HG03558 (cell line): ENCODE measurements around the gene TMEM44.
"Not testable (repeated sequence)": the region's sequence is repeated elsewhere in the genome, so short reads cannot be mapped to it uniquely, and the experiment has no call there.

Experiments used
- ATAC-seq: cut with Tn5 transposase; IDR thresholded peaks from one replicate; pipeline ENCODE4 v1.9.1; 2021; ENCODE audit warnings: moderate number of reproducible peaks; ENCODE audit not compliant: unreplicated experiment; ENCODE audit errors: extremely low read depth

TMEM44 gene

DNA sequence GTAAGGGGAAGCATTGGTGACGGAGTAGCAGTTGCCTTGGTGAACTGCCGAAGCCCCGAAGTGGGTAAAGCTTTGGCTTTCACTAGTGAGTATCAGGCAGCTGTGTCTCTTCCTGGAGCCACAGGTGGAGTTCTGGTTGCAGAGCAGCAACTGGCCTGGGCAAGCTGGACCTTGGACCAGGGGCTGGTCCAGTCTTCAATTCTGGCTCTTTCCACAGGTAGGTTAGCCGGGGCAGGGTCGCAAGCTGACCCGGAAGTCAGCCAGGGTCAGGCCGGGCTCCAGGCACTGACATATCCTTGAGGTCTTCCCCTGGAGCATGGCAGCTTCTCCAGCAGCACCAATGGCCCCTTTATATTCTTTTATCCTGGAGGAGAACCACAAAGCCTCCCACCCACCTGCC lies 73.2 kb downstream of the TMEM44 start:
- ATAC-seq, result no peak

DNA sequence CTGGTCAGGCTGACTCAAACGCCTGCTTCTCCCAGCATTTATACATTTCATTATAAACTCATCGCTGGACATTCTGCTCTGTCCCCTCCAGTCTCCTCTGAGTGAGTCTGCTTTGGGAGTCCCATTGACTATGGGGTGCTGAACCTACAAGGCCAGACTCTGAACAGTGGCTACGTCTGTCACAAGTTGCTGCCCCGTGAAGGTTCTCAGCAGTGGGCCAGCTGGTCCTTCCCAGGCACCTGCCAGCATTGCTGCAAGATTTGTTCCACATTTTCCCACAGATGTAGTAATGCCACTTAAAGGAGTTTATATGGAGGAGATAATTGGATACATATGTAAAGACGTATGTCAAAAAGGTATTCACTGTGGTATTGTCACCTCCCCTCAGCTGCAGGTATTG lies 73.7 kb downstream of the TMEM44 start:
- no peak for ATAC-seq

DNA sequence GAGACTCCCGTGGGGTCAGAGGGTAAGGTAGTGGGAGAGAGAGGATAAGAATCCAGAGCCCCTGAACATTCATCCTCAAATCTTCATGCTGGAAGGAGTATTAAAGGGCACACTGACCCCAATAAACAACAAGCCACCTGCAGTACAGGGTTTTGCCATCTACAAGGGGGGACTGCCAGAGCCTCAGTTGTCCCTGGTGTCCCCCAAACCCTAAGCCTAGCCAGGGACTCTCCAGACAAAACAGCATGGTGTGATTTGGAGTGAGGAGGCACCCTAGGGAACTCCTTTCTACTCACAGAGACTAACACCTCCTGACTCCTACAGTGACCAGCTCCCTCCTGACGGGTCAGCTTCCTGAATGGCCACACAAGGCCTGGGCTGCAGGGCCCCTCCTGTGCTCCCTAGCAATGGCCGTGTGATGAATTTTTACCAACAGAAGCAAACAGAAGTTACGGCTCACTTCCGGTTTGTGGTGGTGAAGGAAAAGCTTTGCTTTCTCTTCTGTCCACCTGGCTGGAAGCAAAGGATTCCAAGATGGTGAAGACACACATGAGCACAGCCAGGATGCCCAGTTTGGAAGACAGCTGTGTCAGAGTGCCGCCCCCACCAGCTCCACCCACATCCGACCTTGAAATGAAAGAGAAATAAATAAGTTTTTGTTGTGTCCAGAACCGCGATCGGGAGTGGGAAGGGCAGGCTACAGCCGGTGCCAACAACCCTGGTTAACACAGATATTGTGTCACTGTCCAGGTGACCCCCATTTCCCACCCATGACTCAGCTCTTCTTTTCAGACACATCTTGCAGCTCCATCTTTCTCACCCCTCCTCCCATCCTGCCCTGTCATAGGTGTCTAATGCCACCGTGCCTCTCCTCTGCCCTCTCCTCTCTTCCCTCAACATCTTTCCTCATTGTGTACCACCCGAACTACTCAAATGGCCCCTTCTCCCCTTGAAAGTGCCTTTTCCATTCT lies 76.8 kb downstream of the TMEM44 start:
- no peak for ATAC-seq

DNA sequence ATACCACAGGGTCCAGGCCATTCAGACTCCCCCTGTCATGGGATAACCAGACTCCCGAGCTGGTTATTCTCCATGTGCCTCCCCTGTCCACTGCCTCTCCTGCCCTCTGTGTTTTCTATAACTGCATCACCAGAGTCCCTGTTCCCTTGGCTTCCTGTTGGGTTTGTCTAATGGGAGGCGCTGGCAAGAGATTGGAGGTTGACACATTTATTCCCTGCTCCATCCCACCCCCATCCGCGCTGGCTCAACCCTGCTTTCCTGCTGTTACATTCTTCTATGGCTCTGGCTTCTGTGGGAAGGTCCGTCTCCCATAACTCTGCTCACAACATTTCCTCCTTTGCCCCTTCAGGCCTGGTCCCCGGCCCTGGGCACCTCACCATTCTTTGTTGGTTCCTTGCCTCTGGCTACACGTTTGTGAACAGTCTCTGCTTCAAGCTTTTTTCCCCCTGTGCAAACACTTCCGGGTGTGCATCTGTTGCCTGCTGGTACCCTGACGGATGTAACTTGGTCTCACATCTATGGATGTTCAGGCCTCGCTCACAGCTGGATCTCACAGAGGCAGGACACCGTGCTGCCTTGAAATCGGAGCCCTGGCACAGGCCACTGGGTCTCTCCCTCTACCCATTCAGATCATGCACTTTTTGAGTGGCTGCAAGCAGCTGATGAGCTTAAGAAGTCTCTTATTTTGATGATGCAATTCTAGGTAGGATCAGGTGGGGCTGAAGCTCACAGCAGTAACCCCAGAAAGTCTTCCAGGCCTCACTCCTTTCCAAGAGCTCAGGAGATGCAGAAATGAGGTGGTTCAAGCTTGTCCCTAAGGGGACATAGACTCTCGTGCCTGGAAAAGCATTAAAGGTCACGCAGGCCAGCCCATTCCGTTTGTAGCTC lies 77.8 kb downstream of the TMEM44 start:
- ATAC-seq, result no peak

DNA sequence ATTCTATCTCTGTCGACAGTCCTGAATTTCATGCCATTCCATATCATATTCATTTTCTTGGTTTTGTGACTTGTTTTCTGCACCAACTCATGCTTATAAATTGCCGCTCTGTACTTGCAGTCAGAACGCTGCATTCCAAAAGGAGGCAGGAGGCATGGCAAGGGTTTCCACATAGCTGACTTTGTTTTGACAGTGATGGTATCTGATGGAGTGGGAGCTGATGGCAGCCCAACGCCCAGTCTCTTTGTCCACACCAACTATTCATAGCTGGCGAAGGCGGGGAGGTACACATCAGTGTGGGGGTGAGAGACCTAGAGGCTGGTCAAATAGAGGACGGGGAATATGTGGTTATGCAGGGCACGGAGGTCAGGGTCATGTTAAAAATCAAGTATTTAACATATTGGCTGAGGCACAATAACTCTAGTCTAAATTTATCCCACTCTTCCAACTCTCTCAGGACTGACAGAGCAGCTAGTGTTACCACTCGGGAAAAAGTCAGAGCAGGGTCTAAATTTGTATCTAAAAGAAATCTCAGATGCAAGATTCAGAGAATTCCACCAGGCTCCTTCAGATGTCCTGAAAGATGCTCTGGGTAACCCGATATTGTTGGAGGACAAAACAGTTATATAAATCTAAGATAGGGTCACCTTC lies 78.6 kb downstream of the TMEM44 start:
- ATAC-seq, result no peak

DNA sequence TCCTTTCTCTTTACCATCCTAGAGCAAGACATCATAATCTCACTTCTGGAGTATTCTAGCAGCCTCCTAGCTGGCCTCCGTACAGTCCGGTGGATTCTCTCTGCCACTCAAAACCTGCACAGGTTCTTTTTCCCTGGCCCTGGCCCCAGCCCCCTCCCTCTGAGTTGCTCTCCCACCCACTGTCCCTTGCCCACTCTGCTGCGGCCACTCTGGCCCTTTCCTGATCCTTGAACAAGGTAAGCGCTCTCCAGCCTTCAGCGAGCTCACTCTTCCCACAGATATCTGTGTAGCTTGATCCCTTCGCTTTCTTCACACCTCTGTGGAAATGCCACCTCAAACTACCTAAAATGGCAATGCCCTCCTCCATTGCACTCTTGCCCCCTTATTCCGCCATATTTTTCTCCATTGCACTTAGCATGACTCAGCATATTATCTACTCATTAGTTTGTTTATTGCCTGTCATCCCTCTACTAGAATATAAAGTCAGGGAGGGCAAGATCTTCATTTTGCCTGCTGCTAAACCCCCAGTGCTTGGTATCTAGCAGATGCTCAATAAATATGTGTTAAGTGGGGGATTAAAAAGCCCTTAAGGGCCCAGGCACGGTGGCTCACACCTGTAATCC lies 80.8 kb downstream of the TMEM44 start:
- no peak for ATAC-seq

DNA sequence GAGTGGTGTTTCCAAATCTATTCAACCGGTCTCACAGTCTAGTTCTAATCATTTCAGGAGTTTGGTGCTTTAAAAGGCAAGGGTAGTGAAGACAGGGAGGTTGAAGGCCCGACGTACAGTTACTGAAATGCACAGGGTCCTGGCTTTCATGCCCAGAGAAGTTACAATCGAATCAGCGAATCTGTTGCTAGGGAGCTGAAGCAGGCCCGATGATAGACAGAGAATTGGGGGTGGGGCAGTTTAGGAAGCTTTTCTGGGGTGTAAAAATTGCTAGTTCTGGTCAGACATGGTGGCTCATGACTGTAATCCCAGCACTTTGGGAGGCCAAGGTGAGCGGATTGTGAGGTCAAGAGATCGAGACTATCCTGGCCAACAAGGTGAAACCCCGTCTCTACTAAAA lies 83.4 kb downstream of the TMEM44 start:
- no peak for ATAC-seq

DNA sequence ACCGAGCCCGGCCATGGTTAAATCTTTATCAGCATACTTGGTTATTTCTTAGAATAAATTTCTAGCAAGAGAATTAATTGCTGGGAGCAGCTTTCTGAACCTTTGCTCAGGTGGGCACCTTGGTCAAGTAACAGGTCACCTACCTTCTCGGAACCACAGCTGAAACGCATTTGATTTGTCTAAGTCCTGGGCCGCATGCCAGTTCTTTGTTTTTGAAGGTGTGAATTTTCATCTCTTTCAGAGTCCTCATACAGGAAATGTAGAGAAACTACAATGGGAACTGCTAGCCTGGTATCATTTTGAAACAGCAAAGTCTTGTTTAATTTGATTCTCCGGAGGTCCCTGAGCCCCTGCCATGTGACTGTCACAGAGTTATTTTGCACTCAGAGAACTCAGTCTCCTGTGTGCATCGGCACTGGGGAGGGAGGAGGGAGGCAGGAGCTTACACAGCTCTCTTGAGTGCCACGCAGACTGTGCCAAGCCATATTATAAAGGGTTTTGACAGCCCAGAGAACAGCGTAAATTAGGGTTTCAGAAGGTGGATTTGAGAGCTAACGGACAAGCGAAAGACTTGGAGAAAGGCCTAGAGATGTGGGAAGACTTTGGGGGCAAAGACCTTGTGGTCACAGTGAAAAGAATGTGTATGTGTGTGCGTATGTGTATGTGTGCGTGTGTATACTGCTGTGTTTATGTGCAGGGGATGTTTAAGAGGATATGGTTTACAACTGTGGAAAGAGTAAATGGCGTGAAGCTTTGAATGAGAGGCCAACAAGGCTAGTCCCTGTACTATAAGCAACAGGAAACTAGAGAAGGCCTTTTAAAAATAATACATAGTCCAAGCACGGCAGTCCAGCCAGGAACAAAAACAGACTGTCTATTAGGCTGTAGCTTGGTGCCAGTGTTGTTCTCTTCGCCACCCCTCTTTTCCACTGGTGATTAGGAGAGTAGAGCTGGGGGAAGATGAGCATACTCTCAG lies 84.6 kb downstream of the TMEM44 start:
- ATAC-seq, result no peak

DNA sequence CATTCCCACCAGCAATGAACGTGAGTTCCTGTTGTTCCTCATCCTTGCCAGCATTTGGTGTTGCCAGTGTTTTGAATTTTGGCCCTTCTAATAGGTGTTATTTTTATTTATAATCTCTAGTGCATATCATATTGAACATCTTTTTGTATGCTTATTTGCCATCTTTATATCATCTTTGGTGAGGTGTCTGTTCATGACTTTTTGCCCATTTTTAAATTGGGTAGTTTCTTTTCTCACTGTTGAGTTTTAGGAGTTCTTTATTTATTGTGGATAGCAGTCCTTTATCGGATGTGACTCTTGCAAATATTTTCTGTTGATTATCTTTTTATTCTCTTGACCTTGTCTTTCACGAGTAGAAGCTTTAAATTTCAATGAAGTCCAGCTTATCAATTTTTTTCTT lies 86.2 kb downstream of the TMEM44 start:
- no peak for ATAC-seq

DNA sequence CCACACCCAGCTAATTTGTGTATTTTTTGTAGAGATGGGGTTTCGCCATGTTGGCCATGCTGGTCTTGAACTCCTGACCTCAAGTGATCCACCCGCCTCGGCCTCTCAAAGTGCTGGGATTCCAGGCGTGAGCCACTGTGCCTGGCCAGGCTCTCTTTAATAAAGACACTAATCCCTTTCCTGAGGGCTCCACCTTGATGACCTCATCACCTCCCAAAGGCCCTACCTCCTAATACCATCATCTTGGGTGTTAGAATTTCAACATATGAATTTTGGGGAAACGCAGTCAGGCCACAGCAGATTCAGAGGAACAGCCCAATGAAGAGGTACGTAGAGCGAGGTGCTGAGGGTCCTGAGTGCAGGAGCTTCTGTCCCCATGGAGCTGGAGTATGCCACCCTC lies 87.7 kb downstream of the TMEM44 start:
- ATAC-seq, result not testable (repeated sequence)

DNA sequence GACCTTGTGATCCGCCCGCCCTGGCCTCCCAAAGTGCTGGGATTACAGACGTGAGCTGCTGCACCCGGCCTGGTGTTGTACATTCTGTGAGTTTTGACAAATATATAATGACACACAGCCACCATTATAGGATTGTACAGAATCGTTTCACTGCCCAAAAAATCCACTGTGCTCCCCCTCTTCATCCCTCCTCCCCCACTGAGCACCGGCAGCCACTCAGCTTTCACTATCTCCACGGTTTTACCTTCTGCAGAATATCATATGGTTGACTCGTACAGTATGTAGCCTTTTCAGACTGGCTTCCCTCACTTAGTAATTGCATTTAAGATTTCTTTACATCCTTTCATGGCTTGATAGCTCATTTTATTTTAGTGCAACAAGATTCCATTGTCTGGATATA lies 89.7 kb downstream of the TMEM44 start:
- no peak for ATAC-seq

DNA sequence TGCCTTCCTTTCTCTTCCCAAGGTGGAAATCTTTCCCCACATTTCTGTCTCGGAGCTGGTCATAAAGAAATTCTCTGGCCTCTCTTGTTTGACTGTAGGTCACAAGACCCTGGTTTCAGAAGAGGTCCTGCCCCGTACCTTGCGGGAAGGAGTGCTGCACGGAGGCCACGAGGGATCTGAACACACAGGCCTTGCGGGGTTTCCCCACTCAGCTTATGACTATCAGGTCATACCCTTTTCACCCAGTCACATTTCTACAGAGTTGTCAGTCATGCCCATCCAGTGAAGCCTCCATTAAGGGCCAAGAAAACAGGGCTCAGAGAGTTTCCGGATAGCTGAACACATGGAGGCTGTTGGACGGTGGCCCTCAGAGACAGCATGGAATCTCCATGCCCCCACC lies 91.7 kb downstream of the TMEM44 start:
- ATAC-seq, result peak; percentile 75

DNA sequence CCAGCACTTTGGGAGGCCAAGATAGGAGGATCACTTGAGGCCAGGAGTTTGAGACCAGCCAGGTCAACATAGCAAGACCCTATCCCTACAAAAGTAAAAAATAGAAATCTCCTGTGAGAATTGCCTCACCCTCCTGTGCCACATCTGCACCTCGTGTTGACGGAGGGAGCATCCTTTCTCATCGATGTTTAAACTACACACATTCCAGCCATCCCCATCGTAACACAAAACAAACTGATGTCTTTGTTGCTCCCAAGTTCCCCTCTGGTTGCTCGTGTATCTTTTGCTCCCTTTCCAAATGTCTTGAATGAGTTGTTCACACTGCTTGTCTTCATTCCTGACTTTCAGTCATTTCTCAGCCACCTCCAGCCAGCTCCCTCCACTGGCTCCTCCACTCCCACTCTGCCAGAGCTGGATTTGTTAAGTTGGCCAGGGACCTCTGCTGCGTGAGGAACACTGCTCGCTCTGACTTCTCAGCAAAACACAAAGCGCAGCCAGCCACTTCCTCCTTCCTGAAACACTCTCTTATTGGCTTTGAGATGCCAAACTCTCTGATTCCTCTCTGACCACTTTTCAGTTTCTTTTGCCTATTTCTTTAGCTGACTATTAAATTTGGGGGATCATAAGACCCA lies 92.8 kb downstream of the TMEM44 start:
- ATAC-seq, result no peak

DNA sequence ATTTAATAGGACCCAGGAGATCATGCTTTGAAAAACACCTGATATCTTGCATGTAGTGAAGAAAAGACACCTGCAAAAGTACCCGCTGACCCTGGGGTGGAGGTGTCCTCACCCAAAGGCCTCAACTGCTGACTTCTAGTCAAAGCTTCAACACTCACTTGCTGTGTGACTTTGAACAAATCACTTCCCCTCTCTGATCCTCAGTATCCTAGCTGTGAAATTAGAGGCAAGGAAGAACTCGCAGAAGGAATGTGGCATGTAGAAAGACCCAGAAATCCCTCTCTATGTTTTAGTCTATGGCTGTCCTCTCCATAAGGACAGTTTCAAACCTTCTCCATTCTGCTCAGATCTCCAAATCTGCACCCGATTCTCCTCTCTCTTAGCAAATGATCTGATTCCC lies 93.7 kb downstream of the TMEM44 start:
- ATAC-seq, result no peak

DNA sequence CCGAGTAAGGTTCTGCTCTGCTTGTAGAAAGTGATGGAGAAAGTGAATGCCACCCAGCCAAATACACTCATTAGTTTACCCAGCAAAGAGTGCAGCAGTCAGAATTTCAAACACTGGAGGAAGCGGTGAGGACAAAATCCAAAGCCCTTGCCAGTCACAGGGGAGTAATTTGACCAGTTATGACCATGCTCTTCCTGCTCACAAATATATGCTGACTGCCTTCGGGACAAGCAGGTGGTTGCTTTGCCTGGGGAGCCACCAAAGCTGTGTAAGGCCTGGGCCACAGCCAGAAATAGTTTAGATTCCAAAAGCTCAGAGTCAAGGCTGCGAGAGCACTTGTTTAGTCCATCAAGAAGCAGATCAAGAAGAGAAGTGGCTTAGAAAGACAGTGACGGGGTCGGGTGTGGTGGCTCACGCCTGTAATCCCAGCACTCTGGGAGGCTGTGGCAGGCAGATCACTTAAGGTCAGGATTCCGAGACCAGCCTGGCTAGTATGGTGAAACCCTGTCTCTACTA lies 95.4 kb downstream of the TMEM44 start:
- no peak for ATAC-seq
